SK-N-SH (cell line): ENCODE results near the gene SLIT1.

ENCODE experiments used
- CTCF ChIP-seq: fragments of 200-600 bp; sonication (generic); IDR thresholded peaks from 2 replicates; pipeline ENCODE4 v1.6.1; 2017; ENCODE audit warnings: antibody characterized with exemption, mild to moderate bottlenecking, moderate library complexity
- FOSL2 ChIP-seq: IDR thresholded peaks from 2 replicates; pipeline ENCODE4 v1.4.0; 2012; ENCODE audit warnings: low read depth, mild to moderate bottlenecking, moderate library complexity, borderline replicate concordance
- FOXM1 ChIP-seq: IDR thresholded peaks from 2 replicates; pipeline ENCODE4 v1.4.0; 2012; ENCODE audit warnings: low read depth, mild to moderate bottlenecking
- GABPA ChIP-seq: IDR thresholded peaks from 2 replicates; pipeline ENCODE4 v1.4.0; 2012; ENCODE audit warnings: low read depth, mild to moderate bottlenecking
- MEF2A ChIP-seq: IDR thresholded peaks from 2 replicates; pipeline ENCODE4 v1.4.0; 2012; ENCODE audit warnings: low read depth, borderline replicate concordance
- NFIC ChIP-seq: IDR thresholded peaks from 2 replicates; pipeline ENCODE4 v1.4.0; 2012; ENCODE audit warnings: borderline replicate concordance
- PBX3 ChIP-seq: IDR thresholded peaks from 2 replicates; pipeline ENCODE4; 2012
- RCOR1 ChIP-seq: fragments of 150-350 bp; IDR thresholded peaks from 2 replicates; pipeline ENCODE4 v1.6.1; 2017; ENCODE audit warnings: antibody characterized with exemption, low read length
- REST ChIP-seq: IDR thresholded peaks from 2 replicates; pipeline ENCODE4 v1.6.1; 2012; ENCODE audit warnings: mild to moderate bottlenecking, low read depth, low read length, moderate library complexity
- SIN3A ChIP-seq: IDR thresholded peaks from 2 replicates; pipeline ENCODE4 v1.6.1; 2012; ENCODE audit warnings: low read depth, mild to moderate bottlenecking, low read length, moderate library complexity, borderline replicate concordance
- SMC3 ChIP-seq: IDR thresholded peaks from 2 replicates; pipeline ENCODE4 v1.6.1; 2012; ENCODE audit warnings: low read depth, low read length, improper control_type of control experiment
- TEAD4 ChIP-seq: IDR thresholded peaks from 2 replicates; pipeline ENCODE4 v1.4.0; 2012; ENCODE audit warnings: mild to moderate bottlenecking, borderline replicate concordance; ENCODE audit not compliant: insufficient read depth
- USF2 ChIP-seq: fragments of 150-350 bp; IDR thresholded peaks from 2 replicates; pipeline ENCODE4 v1.6.1; 2017; ENCODE audit warnings: antibody characterized with exemption, low read length, low read depth, borderline replicate concordance
- YY1 ChIP-seq: IDR thresholded peaks from 2 replicates; pipeline ENCODE4 v1.4.0; 2012; ENCODE audit warnings: low read depth, mild to moderate bottlenecking

- no peak for TF ChIP-seq CTCF
- no peak for TF ChIP-seq PBX3
- no peak for TF ChIP-seq SMC3
- no peak for TF ChIP-seq GABPA
- TF ChIP-seq TEAD4: no peak
- no peak for TF ChIP-seq USF2
- TF ChIP-seq YY1: no peak
- TF ChIP-seq REST: no peak
- TF ChIP-seq FOSL2: no peak
- TF ChIP-seq FOXM1: no peak
- TF ChIP-seq SIN3A: no peak
- TF ChIP-seq MEF2A: no peak
- no peak for TF ChIP-seq RCOR1
- TF ChIP-seq NFIC: no peak
Measured at GRCh38 chr10:97203220-97203619, 17.5 kb upstream of the SLIT1 start.
